GM18499 (cell line): Measurements from ENCODE around the gene HIBCH.
"Not testable (repeated sequence)": the region's sequence is repeated elsewhere in the genome, so short reads cannot be mapped to it uniquely, and the experiment has no call there.

Source experiments
- ATAC-seq: cut with Tn5 transposase; IDR thresholded peaks from one replicate; pipeline ENCODE4 v1.9.1; 2021; ENCODE audit warnings: moderate number of reproducible peaks; ENCODE audit not compliant: insufficient read depth, unreplicated experiment

The HIBCH gene

GRCh38 chr2:190313880-190314279 lies 5.7 kb downstream of the HIBCH start:
- ATAC-seq: no peak

GRCh38 chr2:190312635-190313025 lies 7.0 kb downstream of the HIBCH start:
- ATAC-seq: not testable (repeated sequence)

GRCh38 chr2:190311893-190312634 lies 7.6 kb downstream of the HIBCH start:
- ATAC-seq: no peak

DNA sequence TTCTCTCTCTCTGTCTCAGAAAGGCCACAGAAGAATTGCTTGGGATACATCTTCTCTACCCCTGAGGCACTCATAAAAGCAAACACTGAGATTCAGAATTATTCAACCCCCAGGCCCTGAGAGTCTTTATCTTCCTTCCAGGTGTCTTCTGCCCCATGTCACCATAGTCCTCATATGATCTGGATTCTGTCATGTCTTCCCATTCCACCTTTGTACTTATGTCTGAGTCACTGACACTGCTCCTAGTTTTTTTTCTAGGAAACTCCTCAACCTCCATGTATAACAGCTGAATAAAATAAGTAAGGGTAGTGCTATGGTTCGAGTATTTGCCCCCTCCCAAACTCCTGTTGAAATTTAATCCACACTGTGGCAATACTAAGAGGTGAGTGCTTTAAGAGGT lies 11.6 kb downstream of the HIBCH start:
- ATAC-seq: no peak

DNA sequence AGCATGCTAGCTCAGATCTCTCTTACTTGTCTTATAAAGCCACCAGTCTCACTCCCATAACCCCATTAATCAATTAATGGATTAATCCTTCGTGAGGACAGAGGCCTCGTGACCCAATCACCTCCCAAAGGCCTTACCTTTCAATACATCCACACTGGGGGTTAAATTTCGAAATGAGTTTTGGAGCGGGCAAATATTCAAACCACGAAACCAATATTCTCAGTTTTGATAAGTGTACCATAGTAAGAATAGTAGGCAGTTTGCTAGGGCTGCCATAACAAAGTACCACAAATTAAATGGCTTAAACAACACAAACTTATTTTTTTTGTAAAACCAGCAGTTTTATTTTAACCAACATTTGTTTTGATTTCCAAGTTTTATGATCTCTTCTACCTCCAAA lies 15.2 kb downstream of the HIBCH start:
- ATAC-seq: no peak

- no peak for ATAC-seq
These were observed 16.0 kb downstream of the HIBCH start for GRCh38 chr2:190303647-190304046.

- ATAC-seq: no peak
These were observed 17.6 kb downstream of the HIBCH start for GRCh38 chr2:190302052-190302451.

- ATAC-seq: no peak
These were observed 18.6 kb downstream of the HIBCH start for GRCh38 chr2:190301032-190301431.

- not testable (repeated sequence) for ATAC-seq
These were observed 21.7 kb downstream of the HIBCH start for GRCh38 chr2:190297880-190298279.

DNA sequence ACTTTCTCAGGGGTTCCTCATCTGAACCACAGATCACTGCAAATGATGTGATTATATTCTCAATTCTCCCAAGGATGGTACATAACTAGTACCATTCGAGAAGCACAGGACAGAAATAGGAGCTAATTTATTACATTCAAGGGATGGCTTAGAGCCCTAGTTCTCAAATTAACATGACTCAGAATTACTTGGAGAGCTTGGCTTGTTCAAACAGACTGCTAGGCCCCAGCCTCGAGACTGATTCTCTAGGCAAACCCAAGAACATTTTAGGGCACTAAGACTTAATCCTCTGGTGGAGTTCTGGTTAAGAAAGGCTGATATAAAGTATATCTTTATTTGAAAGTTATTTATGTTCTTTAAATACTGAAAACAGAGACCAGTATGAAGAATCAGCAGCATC lies 35.8 kb downstream of the HIBCH start:
- ATAC-seq: no peak

- ATAC-seq: no peak
These were observed 38.9 kb downstream of the HIBCH start for GRCh38 chr2:190280565-190281350.

- ATAC-seq: not testable (repeated sequence)
These were observed 40.1 kb downstream of the HIBCH start for GRCh38 chr2:190279256-190280134.

DNA sequence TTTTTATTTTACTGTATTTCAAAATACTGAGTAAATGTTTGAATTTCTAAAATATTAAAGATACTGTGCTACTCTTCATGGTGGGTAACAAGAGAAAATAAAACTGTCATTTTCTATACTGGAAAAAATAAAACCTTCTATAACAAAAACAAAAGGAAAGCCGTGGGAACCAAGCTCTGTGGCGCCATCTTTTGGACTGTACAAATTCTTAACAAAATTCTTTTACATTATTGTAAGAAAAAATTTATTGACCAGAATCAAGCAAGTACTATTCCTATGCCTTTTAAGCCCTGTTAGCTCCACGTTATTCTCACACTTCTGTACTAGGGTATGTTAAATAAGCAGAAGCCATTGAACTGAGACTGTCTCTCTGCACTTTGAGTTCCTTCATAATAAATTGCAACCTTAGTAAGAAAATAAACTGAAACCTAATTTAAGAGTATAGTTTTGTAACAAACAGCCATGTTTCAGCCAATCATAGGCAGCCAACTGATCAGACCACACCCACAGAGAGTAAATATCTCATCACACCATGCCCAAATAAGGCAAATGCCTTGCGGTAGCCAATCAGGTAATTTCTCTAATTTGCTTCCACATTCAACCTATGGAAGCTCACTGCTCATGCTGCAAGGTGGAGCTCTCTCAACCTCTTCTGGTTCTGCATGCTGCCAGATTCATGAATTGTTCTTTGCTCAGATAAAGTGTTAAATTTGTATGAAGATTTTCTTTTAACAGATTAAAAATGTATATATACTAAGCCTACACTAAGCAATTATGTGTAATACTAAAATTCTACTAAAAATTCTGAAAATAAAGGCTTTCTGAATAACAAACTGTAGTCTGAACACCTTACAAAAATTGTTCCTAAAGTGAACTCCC lies 42.2 kb downstream of the HIBCH start:
- ATAC-seq: no peak

DNA sequence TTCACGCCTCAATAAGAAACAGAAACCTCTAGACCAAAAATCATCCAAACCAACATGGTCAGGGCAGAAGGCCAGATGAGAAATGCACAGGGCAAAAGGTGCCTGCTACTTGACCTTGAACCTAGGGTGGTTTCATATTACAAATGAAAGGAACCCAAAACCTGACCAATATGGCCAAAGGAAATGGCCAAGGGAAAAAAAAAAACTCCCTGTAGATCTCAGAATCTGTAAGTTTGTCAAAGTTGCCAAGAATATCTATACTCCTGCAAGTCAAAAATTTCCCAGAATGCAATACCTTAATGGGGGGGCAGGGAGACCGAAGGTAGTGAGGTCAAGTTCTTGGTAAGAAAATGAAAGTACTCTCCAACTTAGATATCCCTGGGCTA lies 47.2 kb downstream of the HIBCH start:
- ATAC-seq: no peak

DNA sequence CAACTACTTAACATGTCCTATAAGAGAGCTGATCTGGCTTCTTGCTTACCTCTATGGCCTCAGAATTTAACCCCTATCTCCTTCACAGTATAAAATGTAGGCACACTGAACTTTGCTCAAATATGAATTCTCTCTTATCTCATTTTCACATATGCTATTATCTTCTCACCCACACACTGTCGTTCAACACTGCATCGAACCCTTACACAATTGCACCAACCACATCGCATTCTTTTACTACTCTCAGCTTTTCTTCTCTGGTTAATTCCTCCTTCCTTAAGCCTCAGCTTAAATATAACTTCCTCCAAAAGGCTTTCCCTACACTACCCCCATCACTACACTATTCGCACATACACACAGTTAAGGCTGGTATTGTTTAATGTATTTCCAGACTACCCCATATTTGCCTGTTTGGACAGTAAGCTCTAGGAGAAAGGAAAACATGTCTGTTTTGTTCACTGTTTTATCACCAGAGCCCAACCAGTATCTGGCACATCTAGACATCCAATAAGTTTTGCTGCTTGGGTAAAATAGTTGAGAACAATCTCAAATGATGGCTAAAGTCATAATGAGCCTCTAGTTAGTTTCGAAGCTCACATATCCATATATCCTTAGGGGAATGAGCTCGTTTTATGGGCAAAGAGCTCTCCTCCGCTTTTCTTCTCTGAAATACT lies 47.7 kb downstream of the HIBCH start:
- no peak for ATAC-seq

- ATAC-seq: no peak
These were observed 49.3 kb downstream of the HIBCH start for GRCh38 chr2:190270298-190270697.

DNA sequence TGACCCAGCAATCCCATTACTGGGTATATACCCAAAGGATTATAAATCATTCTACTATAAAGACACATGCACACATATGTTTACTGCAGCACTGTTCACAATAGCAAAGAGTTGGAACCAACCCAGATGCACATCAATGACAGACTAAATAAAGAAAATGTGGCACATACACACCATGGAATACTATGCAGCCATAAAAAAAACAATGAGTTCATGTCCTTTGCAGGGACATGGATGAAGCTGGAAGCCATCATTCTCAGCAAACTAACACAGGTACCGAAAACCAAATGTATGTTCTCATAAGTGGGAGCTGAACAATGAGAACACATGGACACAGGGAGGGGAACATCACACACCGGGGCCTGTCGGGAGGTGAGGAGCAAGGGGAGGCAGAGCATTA lies 49.9 kb downstream of the HIBCH start:
- not testable (repeated sequence) for ATAC-seq

GRCh38 chr2:190267302-190267701 lies 52.3 kb downstream of the HIBCH start:
- no peak for ATAC-seq

DNA sequence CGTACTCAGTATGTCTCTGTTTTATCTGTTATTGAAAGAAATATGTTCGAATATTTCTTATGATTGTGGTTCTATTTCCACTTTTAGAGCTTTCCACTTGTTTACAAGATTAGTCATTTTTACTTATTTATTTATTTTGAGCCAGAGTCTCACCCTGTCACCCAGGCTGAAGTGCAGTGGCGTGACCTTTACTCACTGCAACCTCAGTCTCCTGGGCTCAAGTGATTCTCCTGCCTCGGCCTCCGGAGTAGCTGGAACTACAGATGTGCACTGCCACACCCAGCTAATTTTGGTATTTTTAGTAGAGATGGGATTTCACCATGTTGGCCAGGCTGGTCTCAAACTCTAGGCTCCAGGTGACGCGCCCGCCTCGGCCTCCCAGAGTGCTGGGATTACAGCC lies 53.3 kb downstream of the HIBCH start:
- no peak for ATAC-seq
